Adrenal gland (tissue), 12 donors: Measurements from ENCODE around the gene AP1B1. TPM values are rescaled to one million over a fixed set of nuclear protein-coding genes. Genes with fewer than 3 reads are reported as not detected.

ENCODE experiments used
- DNase-seq, 7 donors: peaks; one replicate each; pipeline ENCODE4 v3.0.0-alpha.2; 2019 to 2020
- H3K27ac ChIP-seq, 5 donors: fragments of 200-600 bp; sonication (generic) in 4 of 5; 1 replicate in 3 of 5; 2 replicates in 2 of 5; pipeline versions ENCODE4 v1.5.1 to v1.8.0; 2016 to 2020; ENCODE audit warnings: mild to moderate bottlenecking in 1 of 5
- H3K27me3 ChIP-seq: fragments of 200-600 bp; 2 replicates; pipeline ENCODE4 v1.8.0; 2021
- H3K36me3 ChIP-seq, 2 donors: fragments of 200-600 bp; replicated peaks in 1 of 2; 1 replicate in 1 of 2; 2 replicates in 1 of 2; pipeline versions ENCODE4 v1.5.1 to v1.8.0; 2018 to 2022
- H3K4me1 ChIP-seq, 2 donors: fragments of 200-600 bp; replicated peaks in 1 of 2; 1 replicate in 1 of 2; 2 replicates in 1 of 2; pipeline versions ENCODE4 v1.5.1 to v1.8.0; 2018 to 2021
- H3K4me3 ChIP-seq, 4 donors: fragments of 200-600 bp; sonication (generic) in 3 of 4; one replicate each; pipeline ENCODE4 v1.5.1; 2016 to 2018
- H3K9me3 ChIP-seq, 3 donors: fragments of 200-600 bp; sonication (generic) in 1 of 3; replicated peaks in 1 of 3; 1 replicate in 2 of 3; 2 replicates in 1 of 3; pipeline versions ENCODE4 v1.5.1 to v1.8.0; 2016 to 2021
- CTCF ChIP-seq, 6 experiments: fragments of 450-650 bp in 4 of 6; fragments of 200-600 bp in 2 of 6; sonication (generic) in 1 of 6; IDR thresholded peaks; 1 replicate in 5 of 6; 2 replicates in 1 of 6; pipeline versions ENCODE4 v1.5.1 to v1.8.0; 2016 to 2021; ENCODE audit warnings: antibody characterized with exemption in 6 of 6, mild to moderate bottlenecking in 2 of 6, moderate library complexity in 1 of 6
- POLR2A ChIP-seq, 2 donors: fragments of 450-650 bp; IDR thresholded peaks; one replicate each; pipeline ENCODE4 v1.6.1; 2017; ENCODE audit warnings: antibody characterized with exemption in 2 of 2, mild to moderate bottlenecking in 2 of 2, moderate library complexity in 1 of 2
- WGBS, 4 donors: extraction: QIAGEN DNeasy Blood & Tissue Kit in 2 of 4; methylation state at CpG; one replicate each; pipeline versions ENCODE4 v1.1.5 to v1.1.7; 2013 to 2017; 5-methylcytosine and 5-hydroxymethylcytosine counted together
- intact Hi-C, 2 donors: fragments of 100-400 bp; cut with DNase I; formaldehyde crosslinking; loops; one replicate each; pipeline versions ENCODE4 v1.14.1 to v1.15.0; 2022 to 2023
- polyA plus RNA-seq, 3 donors: library from polyadenylated mRNA; stranded (reverse); fragments of 200-250 nt in 2 of 3; fragments of 350-450 nt in 1 of 3; fragmentation: Illumina TruSeq in 1 of 3; extraction: RNeasy Lipid Tissue Mini Kit (QIAGEN cat#74804) in 1 of 3; gene quantifications; one replicate each; pipeline ENCODE4 v1.2.3, GENCODE V29; 2013 to 2014
- total RNA-seq, 9 donors: library from RNA; depleted of rRNA in 4 of 9; stranded (reverse); fragments of >200 nt in 4 of 9; fragments of 120-200 nt in 1 of 9; fragmentation: NEBNext Ultra II Directional in 1 of 9; extraction: Animal tissue kit (Norgen Biotek cat#: 25700) in 1 of 9; gene quantifications; one replicate each; pipeline versions ENCODE4 v1.1.0 to v1.2.4, GENCODE V29; 2013 to 2023
- donor health status: healthy with polysubstance abuse.
- donor health status: Bipolar disorder and iron deficiency.
- donor health status: DM: yes; HTN: yes; CAD: no.
- donor health status: DM: no; HTN: no; CAD: no.
- donor health status: DM: no; HTN: no; CAD: no.
- donor health status: DM: yes; HTN: yes; CAD: no.

The AP1B1 gene
- total and polyA plus RNA-seq, 12 donors: 47.6 to 190 (median 109) TPM

GRCh38 chr22:29310065-29310862 is 78.1 kb downstream of the AP1B1 start:
- H3K4me3 ChIP-seq: peak overlapping the region in 1 of 4 donors; percentile 7
- peaks cover 15% of the 10 kb centered on the region for H3K27me3 ChIP-seq
- intact Hi-C loops: no loop called here
- peak in 2 of 7 donors; percentile 34 to 52 for DNase-seq
- TF ChIP-seq CTCF (IDR thresholded peaks at IDR 0.05): no peak
- TF ChIP-seq POLR2A (IDR thresholded peaks at IDR 0.05): no peak
- WGBS, 4 donors: 54 to 65% (median 60%) methylated on average over 10 to 28 of the region's 28 CpGs
- H3K27ac ChIP-seq: peak overlapping the region in 3 of 5 donors; percentile 69 to 82 (median 76)
- no peaks in the 10 kb centered on the region for H3K9me3 ChIP-seq
- peaks cover 53 to 80% of the 10 kb centered on the region in 2 donors for H3K4me1 ChIP-seq
- no peaks in the 10 kb centered on the region for H3K36me3 ChIP-seq

DNA sequence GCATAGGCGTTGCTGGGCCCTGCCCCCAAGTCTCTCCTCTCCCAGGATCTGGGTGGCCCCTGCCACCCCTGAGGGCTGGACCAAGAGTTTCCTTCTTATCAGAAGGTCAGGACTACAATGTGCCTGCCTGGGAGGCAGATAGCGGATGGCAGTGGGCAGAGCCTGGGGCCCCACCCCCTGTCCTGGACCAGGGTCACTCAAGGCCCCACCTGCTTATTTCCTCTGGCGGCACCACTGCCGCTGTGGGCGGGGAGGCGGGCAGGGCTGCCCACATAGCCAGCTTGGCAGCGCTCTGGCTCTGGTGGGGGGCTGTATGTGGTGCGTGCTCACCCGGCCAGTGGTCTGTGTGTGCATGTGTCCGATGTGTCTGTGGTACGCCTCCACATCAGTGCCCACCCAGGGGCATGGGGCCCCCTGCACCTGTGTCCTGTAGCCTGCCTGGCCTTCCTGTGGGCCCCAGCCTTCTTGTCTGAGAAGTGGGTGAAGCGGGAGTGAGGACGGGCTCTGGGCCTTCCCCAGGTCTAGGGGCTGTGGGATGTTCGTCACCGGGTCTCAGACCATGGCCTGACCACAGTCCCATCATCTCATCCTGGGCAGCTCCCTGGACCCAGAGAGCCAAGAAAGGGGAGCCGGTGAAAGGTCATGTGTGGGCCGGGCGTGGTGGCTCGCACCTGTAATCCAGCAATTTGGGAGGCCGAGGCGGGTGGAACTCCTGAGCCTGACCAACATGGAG is 78.9 kb downstream of the AP1B1 start:
- H3K27me3 ChIP-seq: peaks cover 8% of the 10 kb centered on the region
- DNase-seq: peak; percentile 65 to 92 (median 88)
- peaks cover 47 to 72% of the 10 kb centered on the region in 2 donors for H3K4me1 ChIP-seq
- TF ChIP-seq POLR2A (IDR thresholded peaks at IDR 0.05): peak in 1 of 2 donors; percentile 43
- no peak for TF ChIP-seq CTCF (IDR thresholded peaks at IDR 0.05)
- 66 to 71% (median 69%) methylated on average over 9 to 21 of the region's 21 CpGs for WGBS, 4 donors
- H3K36me3 ChIP-seq: no peaks in the 10 kb centered on the region
- H3K4me3 ChIP-seq: peak overlapping the region in 1 of 4 donors; percentile 7
- H3K9me3 ChIP-seq: no peaks in the 10 kb centered on the region
- peak overlapping the region in 4 of 5 donors; percentile 34 to 76 (median 70) for H3K27ac ChIP-seq
- intact Hi-C loops: no loop called here

DNA sequence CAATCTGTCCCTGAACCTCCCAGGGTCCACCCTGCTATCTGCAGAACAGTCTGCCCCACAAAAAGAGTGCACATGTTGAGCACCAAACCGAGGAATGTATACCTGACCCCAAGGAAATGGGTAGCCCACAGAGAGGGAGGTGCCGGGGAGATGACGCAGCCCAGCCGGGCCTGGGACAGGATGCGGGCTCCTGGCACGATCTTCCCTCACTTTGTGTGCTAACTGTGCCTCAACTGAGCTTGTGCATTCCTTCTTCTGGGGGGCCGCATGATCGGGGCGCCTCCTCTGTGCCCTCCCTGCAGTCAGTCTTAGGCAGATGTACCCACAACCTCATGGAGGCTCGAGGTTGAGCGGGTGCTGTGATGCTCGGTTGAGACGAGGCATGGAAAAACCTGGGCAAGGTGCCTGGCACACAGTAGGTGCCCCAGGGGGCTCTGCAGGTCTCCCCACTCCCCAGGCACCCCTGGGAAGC is 79.5 kb downstream of the AP1B1 start:
- TF ChIP-seq POLR2A (IDR thresholded peaks at IDR 0.05) (no peak), CTCF (IDR thresholded peaks at IDR 0.05) (no peak)
- peak in 3 of 7 donors; percentile 19 to 56 (median 50) for DNase-seq
- Histone ChIP-seq H3K9me3 (no peaks in the 10 kb centered on the region), H3K27me3 (peaks cover 3% of the 10 kb centered on the region), H3K27ac (peak overlapping the region in 4 of 5 donors; percentile 34 to 80 (median 73)), H3K4me1 (peaks cover 45 to 66% of the 10 kb centered on the region in 2 donors), H3K36me3 (no peaks in the 10 kb centered on the region), H3K4me3 (peak overlapping the region in 1 of 4 donors; percentile 3)
- intact Hi-C loops: no loop called here
- WGBS, 4 donors: 45 to 58% (median 51%) methylated on average over 11 to 13 of the region's 13 CpGs
